ENCODE measurements around the gene PLIN5.
"Not testable (repeated sequence)": the region's sequence is repeated elsewhere in the genome, so short reads cannot be mapped to it uniquely, and the experiment has no call there.

DNA sequence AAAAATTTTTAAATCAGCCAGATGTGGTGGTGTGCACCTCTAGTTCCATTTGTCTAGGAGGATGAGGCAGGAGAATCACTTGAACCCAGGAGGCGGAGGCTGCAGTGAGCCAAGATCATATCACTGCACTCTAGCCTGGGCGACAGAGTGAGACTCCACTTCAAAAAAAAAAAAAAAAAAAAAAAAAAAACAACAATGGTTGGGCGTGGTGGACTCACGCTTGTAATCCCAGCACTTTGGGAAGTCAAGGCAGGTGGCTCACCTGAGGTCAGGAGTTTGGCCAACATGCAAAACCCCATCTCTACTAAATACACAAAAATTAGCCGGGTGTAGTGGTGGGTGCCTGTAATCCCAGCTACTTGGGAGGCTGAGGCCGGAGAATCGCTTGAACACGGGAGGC is 7.6 kb downstream of the PLIN5 start:
- TF ChIP-seq, protein P1, sequence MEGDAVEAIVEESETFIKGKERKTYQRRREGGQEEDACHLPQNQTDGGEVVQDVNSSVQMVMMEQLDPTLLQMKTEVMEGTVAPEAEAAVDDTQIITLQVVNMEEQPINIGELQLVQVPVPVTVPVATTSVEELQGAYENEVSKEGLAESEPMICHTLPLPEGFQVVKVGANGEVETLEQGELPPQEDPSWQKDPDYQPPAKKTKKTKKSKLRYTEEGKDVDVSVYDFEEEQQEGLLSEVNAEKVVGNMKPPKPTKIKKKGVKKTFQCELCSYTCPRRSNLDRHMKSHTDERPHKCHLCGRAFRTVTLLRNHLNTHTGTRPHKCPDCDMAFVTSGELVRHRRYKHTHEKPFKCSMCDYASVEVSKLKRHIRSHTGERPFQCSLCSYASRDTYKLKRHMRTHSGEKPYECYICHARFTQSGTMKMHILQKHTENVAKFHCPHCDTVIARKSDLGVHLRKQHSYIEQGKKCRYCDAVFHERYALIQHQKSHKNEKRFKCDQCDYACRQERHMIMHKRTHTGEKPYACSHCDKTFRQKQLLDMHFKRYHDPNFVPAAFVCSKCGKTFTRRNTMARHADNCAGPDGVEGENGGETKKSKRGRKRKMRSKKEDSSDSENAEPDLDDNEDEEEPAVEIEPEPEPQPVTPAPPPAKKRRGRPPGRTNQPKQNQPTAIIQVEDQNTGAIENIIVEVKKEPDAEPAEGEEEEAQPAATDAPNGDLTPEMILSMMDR (IDR thresholded peaks at IDR 0.05), result not testable (repeated sequence)
- TF ChIP-seq EP300 (IDR thresholded peaks at IDR 0.05), result not testable (repeated sequence)

Data from tibial nerve (tissue), 4 donors.